ENCODE data around the gene HOXB5. TPM values are rescaled to one million over a fixed set of nuclear protein-coding genes. Genes with fewer than 3 reads are reported as not detected.

Gene HOXB5
- total RNA-seq (ENCODE audit: insufficient read depth, low replicate concordance): not detected

DNA sequence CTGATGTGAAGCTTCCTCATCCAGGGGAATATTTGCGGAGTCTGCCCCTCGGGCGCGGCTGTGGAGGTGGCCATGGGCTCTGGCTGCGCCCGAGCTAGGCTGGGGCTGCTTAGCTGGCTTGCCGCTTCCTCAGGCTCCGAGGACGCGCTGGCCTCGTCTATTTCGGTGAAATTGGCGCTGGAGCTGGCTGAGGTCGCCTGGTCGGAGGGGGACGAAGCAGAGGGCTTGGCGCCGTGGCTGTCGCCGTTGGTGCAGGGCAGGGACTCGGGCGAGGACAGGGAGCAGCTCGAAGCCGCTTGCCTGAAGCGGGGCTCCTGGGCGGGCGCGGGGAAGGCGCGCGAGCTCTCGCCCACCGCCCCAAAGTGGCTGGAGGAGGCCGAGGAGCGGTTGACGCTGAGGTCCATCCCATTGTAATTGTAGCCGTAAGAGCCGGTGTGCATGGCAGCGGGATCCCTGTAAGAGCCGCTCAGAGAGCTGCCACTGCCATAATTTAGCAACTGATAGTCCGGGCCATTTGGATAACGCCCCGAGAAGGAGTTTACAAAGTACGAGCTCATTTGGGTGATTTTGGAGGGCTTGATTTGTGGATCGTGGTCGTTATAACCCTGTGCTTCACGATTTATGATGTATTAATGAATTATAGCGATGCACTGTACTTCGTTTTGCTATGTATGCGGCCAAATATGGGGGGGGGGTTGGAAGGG lies at the start of gene HOXB5:
Gene HOXB5, minus strand, starts transcription at position 654 of the 704 bp plus-strand sequence. Its CDS starts 97 bp downstream, at position 557.
- no peak for DNase-seq (ENCODE audit: low spot score)

DNA sequence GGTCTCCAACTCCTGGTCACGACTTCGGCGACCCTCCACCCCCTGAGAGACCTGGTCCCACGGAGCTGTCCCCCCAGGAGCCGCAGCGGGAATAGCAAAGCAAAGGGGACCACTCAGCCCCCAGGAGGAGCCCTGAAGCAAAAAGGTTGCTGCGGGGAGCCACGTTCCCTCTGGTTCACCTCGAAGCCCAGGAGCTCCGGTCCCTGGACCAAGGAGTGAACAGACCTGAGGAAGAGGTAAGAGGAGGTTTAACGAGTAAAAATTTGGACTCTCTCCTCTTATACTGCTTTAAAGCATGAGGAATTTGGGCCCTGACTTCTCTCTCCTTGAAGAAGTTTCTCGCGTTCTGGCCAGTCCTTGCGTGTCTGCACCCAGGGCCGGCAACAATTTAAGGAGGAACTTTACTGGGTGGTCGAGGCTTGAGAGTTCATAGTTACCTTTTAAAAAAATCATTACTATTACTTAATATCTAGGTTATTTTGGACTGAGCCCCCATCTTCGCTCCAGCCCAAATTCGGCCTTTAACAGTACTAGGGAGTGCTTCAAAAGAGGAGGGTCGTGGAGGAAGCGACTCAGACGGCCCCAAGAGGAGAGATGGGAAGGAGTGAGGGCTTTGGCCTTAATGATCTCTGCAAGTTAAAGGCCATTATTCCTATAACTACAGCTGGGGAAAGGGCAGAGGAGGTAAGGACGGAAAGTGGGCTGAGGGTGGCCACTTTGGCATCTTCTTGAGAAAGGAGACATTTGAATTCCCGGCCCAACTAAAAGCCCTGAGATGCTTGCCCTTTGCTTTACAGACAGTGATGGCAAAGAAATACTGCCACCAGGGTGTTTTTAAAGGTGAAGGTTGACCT lies 49.5 kb upstream of the HOXB5 start:
- no peak for DNase-seq (ENCODE audit: low spot score)

DNA sequence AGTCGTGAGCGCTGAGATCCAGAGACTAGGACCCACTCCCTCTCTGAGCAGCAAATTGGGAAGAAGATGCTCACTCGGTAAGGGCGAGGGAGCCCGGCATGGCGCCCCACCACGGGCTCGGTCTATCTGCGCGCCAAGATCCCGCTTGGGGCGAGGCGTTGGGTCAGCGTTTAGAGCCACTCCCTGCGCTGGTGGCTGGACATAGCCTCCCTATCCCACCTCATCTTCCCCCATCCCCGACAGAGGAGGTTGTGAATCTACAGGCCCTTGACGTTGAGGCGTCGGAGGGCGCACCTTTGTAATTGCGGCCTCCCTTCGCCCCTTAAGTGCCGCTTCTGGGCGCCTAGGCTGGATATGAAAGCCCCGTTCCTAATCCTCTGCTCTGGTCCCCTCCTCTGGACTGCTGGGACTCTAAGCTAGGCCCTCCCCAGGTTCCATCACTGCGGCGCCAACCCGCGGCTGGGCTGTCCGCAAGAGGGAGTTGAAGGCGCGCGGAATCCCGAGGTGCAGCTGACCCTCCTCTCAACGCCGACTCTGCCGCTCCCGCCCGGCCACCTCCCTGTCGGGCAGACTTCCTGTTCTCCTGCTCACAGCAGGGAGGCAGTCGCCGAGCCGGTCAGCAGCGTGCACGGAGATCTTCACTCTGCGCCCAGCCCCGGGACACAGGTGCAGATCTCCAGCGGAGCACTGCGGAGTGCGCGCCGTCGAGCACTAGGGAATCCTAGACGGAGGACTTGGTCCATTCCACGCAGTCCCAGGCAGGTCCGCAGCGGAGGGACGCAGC lies 48.7 kb upstream of the HOXB5 start:
- no peak for DNase-seq (ENCODE audit: low spot score)

DNA sequence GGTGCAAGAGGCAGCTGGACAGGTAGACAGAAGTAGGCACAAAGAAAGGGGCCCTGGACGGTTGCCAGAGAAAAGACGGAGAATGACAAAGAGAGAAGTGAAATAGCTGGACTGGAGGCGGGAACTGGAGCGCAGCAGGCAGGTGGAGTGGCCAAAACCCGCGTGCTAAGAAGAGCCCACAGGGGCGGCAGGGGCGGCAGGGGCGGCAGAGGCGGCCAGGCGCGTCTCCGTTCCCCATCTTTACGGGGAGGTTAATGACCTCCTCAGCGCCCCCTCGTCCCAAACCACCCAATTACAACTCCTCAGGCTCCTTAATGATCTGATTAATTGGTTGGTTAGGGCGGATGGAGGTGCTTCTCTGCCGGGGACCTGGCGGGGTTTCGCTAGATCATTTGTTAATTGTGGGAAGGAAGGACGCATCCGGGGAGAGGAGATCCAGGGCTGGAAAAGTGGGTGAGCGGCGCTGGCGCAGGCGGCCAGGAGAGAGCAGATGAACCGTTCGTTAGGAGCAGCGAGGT lies 48.0 kb upstream of the HOXB5 start:
- DNase-seq (ENCODE audit: low spot score): no peak

DNA sequence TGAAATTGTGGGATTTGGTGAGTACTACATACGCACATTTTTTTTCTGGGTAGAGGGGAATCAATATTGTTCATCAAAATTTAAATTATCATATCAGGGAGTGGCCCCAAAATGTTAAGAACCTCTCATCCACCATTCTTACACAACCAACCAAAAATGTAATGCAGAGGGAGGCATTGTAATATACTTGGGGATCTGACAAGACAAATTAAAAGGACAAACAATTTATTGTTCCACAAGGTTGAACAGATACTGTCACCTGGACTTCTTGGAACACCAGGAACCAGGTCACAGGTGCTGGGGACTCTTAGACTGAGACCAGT lies 47.2 kb upstream of the HOXB5 start:
- no peak for DNase-seq (ENCODE audit: low spot score)

DNA sequence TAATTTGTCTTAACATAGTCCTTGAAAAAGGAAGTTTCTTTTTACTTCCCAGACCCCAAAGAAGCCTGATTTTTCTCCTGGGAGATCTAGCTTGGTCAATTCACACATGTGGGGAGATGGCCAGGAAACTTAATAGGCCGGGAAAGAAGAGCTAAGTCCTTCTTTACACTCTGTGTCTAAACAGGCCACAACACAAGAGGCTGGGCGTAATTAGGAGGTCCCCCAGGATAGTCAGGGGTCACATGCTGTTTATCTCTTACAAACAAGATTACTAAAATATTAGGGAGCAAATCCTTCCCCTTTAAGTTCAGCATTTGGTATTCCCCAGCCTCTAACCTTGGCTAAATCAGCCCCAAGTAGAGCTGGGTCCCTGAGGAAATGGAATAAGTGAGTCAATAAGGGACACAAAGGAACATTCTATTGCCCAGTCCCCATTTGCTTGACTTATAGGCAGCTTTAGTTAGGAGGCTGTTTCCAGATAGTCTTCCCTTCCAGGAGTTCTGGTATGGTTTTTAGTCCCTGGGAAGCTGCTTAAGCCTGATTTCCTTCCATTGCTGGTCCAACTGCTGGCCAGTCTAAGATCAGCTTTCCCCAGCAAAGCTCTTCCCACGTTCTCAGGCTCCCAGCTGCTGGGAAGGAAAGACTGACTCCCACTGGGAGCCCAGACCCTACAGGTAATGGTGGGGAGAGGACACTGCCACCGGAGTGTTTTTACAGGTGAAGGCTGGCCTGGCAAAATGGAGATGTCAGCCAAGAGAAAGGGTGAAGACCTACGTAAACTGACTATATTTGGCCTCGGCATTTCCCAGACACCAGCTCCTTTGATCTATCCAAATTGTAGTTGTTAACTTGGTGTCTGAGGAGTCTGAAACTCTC lies 46.6 kb upstream of the HOXB5 start:
- DNase-seq (ENCODE audit: low spot score): no peak

DNA sequence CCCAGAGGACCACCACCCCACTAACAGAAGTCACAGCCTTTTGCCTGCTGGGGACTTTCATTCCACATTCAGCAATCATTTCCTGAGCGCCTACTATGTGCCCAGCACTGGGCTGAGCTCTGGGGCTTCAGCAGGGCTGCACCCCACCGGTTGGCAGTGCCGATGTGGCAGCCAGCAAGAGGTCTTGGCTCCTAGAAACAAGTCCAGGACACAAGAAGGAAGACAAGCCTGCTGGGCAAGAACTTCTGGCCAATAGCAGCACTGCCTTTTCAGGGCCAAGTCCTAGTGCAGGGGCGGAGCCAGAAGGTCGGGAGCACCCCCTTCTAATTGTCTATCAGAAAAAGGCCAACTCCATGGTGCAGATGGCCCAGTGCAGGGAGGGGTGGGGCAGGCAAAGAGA lies 45.6 kb upstream of the HOXB5 start:
- DNase-seq (ENCODE audit: low spot score): no peak

GRCh38 chr17:48637323-48638260 lies 44.0 kb upstream of the HOXB5 start:
- DNase-seq (ENCODE audit: low spot score): peak; percentile 58

DNA sequence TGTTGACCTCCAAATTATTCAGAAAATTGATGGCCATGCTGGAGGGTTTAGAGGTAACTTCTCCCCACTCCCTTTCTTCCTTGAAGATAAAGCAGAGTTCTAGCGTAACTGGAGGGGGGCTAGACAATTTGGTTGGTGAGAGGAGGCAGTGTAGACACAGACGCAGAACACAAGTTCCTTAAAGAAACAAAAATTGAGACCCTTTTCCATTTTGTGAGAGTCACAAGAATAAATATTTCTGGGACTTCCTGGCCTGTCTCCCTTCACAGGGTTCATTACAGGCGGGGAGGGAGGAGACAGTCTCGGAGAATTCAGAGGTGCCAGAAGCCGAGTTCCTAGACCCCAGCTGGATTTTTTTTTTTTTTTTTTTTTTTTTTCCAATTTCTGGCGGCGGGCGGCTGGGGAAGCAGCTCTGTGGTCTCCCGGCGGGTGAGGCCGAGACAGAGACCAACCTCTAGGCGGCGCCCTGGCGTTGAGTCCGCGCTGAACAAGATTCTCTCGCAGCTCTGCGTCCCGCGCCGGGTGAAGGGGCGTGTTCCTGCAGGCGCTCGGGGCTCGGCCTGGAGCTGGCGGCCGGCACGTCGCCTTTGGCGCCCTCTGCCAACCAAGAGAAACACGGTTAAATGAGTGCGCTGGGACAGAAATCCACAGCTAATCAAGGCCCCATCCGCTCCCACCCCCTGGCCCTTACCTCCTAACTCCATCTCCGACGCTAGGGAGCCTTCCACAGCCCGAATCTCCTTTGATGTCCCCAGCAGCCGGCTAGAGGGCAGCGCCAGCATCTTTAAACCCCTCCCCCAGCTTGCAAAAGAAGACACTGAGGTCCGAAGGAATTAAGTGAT lies 42.8 kb upstream of the HOXB5 start:
- peak; percentile 88 for DNase-seq (ENCODE audit: low spot score)

GRCh38 chr17:48634493-48635208 lies 41.1 kb upstream of the HOXB5 start:
- no peak for DNase-seq (ENCODE audit: low spot score)

DNA sequence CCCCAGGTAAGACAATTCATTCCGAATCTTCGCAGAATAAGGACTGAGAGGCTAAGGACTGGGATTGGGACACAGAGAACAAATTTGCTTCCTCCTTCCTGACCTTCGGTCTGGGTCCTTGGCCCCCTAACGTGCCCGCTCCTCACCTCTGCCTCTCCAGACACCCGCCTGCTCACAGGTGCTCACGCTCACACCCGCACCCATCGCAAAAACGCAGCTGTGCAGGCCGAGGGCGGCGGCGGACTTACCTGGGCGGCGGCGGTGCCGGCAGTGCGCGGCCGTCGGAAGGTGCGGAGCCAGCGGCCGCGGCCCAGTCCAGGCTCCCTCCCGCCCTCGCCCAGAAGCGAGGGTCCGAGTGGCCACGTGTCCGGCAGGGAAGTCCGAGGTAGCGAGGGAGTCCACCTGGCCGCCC lies 39.7 kb upstream of the HOXB5 start:
- no peak for DNase-seq (ENCODE audit: low spot score)

- no peak for DNase-seq (ENCODE audit: low spot score)
These were observed 39.1 kb upstream of the HOXB5 start for GRCh38 chr17:48632579-48633265.

- no peak for DNase-seq (ENCODE audit: low spot score)
These were observed 38.4 kb upstream of the HOXB5 start for GRCh38 chr17:48631693-48632578.

- no peak for DNase-seq (ENCODE audit: low spot score)
These were observed 37.5 kb upstream of the HOXB5 start for GRCh38 chr17:48630925-48631692.

DNA sequence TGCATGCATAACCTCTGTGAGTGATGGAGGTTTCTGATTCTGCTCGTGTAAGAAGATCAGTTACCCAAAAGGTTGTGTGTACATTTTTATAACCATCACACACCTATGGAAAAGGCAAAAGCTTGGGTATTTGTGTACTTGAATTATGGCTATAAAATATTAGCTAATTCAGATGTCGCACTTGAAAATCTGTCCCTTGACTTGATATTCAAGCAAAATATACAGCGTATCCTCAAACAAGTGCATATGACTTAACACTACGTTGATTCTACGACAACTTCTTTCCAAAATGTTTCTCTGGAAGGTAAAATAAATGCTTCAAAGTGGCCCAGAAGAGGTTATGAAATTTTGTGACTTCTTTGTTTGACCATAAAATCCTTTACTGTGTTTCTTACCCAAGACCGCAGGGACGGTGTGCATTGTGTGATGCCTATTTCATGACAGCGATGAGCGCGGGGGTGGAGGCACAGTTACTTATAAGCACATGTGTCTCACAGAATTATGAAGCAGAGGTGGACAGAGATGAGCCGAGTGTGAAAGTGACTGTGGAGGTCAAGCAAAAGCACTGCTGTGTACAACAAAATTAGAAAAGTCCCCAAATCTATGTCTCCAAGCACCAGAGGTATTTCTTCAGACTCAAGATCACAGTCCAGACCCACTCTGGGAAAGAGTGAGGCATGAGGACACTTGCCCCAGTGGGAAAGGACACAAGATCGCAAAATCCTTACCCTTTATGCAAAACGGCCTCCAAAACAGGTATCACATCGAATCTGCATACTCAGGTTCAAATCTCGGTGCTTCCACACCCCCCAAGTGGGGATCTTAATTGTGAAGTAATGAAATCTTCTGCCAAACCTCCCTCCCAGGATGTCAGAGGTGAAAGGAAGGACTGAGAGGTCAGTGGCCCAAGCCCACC lies 36.7 kb upstream of the HOXB5 start:
- DNase-seq (ENCODE audit: low spot score): no peak
